ENCODE measurements around the gene SRPX2.

The SRPX2 gene

GRCh38 chrX:100659431-100660137 is 15.6 kb downstream of the SRPX2 start:
- no peak for TF ChIP-seq FOXP2 (optimal IDR thresholded peaks at IDR 0.05; ENCODE audit: borderline replicate concordance, extremely low read depth, extremely low read length, insufficient read depth)

- TF ChIP-seq FOXP2 (optimal IDR thresholded peaks at IDR 0.05; ENCODE audit: borderline replicate concordance, extremely low read depth, extremely low read length, insufficient read depth) (no peak), REST (IDR thresholded peaks at IDR 0.05; ENCODE audit: insufficient read depth in 1 of 2, low read depth in 2 of 2, low read length in 2 of 2) (no peak), TAF1 (IDR thresholded peaks at IDR 0.05; ENCODE audit: borderline replicate concordance, insufficient read depth, low read length) (no peak), POLR2AphosphoS5 (IDR thresholded peaks at IDR 0.05; ENCODE audit: low read depth, low read length) (no peak), SIN3A (IDR thresholded peaks at IDR 0.05; ENCODE audit: borderline replicate concordance, insufficient read depth, low read length) (no peak)
These were observed 18.2 kb downstream of the SRPX2 start for GRCh38 chrX:100662170-100662569.

GRCh38 chrX:100662796-100663195 is 18.8 kb downstream of the SRPX2 start:
- TF ChIP-seq POLR2AphosphoS5 (IDR thresholded peaks at IDR 0.05; ENCODE audit: low read depth, low read length) (no peak), FOXP2 (optimal IDR thresholded peaks at IDR 0.05; ENCODE audit: borderline replicate concordance, extremely low read depth, extremely low read length, insufficient read depth) (no peak), REST (IDR thresholded peaks at IDR 0.05; ENCODE audit: insufficient read depth in 1 of 2, low read depth in 2 of 2, low read length in 2 of 2) (no peak), SIN3A (IDR thresholded peaks at IDR 0.05; ENCODE audit: borderline replicate concordance, insufficient read depth, low read length) (no peak), TAF1 (IDR thresholded peaks at IDR 0.05; ENCODE audit: borderline replicate concordance, insufficient read depth, low read length) (no peak)

GRCh38 chrX:100663642-100664041 is 19.6 kb downstream of the SRPX2 start:
- TF ChIP-seq POLR2AphosphoS5 (IDR thresholded peaks at IDR 0.05; ENCODE audit: low read depth, low read length) = no peak
- no peak for TF ChIP-seq TAF1 (IDR thresholded peaks at IDR 0.05; ENCODE audit: borderline replicate concordance, insufficient read depth, low read length)
- TF ChIP-seq FOXP2 (optimal IDR thresholded peaks at IDR 0.05; ENCODE audit: borderline replicate concordance, extremely low read depth, extremely low read length, insufficient read depth) = no peak
- TF ChIP-seq SIN3A (IDR thresholded peaks at IDR 0.05; ENCODE audit: borderline replicate concordance, insufficient read depth, low read length) = no peak
- no peak for TF ChIP-seq REST (IDR thresholded peaks at IDR 0.05; ENCODE audit: insufficient read depth in 1 of 2, low read depth in 2 of 2, low read length in 2 of 2)

- TF ChIP-seq FOXP2 (optimal IDR thresholded peaks at IDR 0.05; ENCODE audit: borderline replicate concordance, extremely low read depth, extremely low read length, insufficient read depth) = no peak
- no peak for TF ChIP-seq POLR2AphosphoS5 (IDR thresholded peaks at IDR 0.05; ENCODE audit: low read depth, low read length)
- no peak for TF ChIP-seq SIN3A (IDR thresholded peaks at IDR 0.05; ENCODE audit: borderline replicate concordance, insufficient read depth, low read length)
- TF ChIP-seq TAF1 (IDR thresholded peaks at IDR 0.05; ENCODE audit: borderline replicate concordance, insufficient read depth, low read length) = no peak
- TF ChIP-seq REST (IDR thresholded peaks at IDR 0.05; ENCODE audit: insufficient read depth in 1 of 2, low read depth in 2 of 2, low read length in 2 of 2) = no peak
These were observed 29.0 kb downstream of the SRPX2 start for GRCh38 chrX:100672966-100673365.
